PFSK-1 (cell line): ENCODE measurements around the gene ETV5.

ENCODE experiments used
- POLR2AphosphoS5 ChIP-seq: IDR thresholded peaks from 2 replicates; pipeline ENCODE4 v1.6.1; 2012; ENCODE audit warnings: low read depth, mild to moderate bottlenecking, control low read depth, low read length, moderate library complexity
- TAF1 ChIP-seq: IDR thresholded peaks from 2 replicates; pipeline ENCODE4 v1.6.1; 2012; ENCODE audit warnings: low read length, control low read depth, borderline replicate concordance; ENCODE audit not compliant: insufficient read depth
- TF ChIP-seq, protein P1 (sequence below), 2 experiments: IDR thresholded peaks; 2 replicates each; pipeline versions ENCODE4 v1.6.1 to v1.8.0; 2011 to 2012; ENCODE audit warnings: low read depth in 2 of 2, low read length in 2 of 2, control low read depth in 1 of 2, inconsistent platforms in 1 of 2, mild to moderate bottlenecking in 1 of 2, moderate library complexity in 1 of 2; ENCODE audit not compliant: insufficient read depth in 1 of 2

DNA sequence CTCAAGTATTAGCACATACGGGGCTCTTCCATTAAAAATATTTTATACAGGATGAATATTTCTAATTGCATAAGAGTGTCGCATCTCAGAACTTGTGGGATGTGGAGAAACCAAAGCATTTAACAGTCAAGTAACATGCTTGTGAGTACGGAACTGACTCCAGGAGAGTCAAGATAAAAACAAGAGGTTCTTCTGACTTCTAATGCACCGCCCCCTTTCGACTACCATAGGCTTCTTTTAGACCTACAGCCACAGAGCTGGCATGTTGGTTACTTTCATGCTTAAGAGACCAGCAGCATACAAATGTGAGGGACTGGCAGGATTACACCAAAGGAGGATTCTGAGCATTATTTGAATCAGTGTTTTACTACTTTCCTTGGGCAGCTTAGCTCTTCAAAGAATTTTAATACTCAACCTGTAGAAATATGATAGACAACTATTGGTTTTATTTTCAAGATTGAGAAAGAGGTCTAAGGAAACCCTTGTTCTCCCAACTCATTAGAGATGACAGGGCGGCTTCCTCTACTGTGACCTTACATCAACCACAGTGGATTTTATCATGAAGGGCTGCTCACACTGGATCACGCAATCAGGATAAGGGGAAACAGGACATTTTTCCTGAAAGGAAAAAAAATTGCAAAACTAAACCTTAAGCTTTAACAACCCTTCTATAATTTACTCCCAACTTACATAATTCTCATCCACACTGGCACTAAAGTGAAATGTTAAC lies 14.0 kb downstream of the ETV5 start:
- TF ChIP-seq POLR2AphosphoS5: no peak; the same call in 1 of the 2 replicates
- TF ChIP-seq, protein P1, sequence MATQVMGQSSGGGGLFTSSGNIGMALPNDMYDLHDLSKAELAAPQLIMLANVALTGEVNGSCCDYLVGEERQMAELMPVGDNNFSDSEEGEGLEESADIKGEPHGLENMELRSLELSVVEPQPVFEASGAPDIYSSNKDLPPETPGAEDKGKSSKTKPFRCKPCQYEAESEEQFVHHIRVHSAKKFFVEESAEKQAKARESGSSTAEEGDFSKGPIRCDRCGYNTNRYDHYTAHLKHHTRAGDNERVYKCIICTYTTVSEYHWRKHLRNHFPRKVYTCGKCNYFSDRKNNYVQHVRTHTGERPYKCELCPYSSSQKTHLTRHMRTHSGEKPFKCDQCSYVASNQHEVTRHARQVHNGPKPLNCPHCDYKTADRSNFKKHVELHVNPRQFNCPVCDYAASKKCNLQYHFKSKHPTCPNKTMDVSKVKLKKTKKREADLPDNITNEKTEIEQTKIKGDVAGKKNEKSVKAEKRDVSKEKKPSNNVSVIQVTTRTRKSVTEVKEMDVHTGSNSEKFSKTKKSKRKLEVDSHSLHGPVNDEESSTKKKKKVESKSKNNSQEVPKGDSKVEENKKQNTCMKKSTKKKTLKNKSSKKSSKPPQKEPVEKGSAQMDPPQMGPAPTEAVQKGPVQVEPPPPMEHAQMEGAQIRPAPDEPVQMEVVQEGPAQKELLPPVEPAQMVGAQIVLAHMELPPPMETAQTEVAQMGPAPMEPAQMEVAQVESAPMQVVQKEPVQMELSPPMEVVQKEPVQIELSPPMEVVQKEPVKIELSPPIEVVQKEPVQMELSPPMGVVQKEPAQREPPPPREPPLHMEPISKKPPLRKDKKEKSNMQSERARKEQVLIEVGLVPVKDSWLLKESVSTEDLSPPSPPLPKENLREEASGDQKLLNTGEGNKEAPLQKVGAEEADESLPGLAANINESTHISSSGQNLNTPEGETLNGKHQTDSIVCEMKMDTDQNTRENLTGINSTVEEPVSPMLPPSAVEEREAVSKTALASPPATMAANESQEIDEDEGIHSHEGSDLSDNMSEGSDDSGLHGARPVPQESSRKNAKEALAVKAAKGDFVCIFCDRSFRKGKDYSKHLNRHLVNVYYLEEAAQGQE (IDR thresholded peaks at IDR 0.05; ENCODE audit: insufficient read depth in 1 of 2, low read depth in 2 of 2, low read length in 2 of 2): no peak
- no peak for TF ChIP-seq TAF1
